DOHH2 (cell line): ENCODE data around the gene DNAH6.
"Not testable (repeated sequence)": the region's sequence is repeated elsewhere in the genome, so short reads cannot be mapped to it uniquely, and the experiment has no call there.

Experiments
- EZH2phosphoT487 ChIP-seq: fragments of 200-600 bp; sonication (generic); IDR thresholded peaks from 2 replicates; pipeline ENCODE4 v1.6.1; 2017; ENCODE audit warnings: borderline replicate concordance, mild to moderate bottlenecking, antibody characterized with exemption, low read length, moderate library complexity, mixed read lengths
- TF ChIP-seq, protein P1 (sequence below): fragments of 200-600 bp; sonication (generic); IDR thresholded peaks from one replicate; pipeline ENCODE4 v1.5.1; 2014; ENCODE audit warnings: antibody characterized with exemption, mild to moderate bottlenecking, low read depth, low read length; ENCODE audit not compliant: poor library complexity, severe bottlenecking

DNA sequence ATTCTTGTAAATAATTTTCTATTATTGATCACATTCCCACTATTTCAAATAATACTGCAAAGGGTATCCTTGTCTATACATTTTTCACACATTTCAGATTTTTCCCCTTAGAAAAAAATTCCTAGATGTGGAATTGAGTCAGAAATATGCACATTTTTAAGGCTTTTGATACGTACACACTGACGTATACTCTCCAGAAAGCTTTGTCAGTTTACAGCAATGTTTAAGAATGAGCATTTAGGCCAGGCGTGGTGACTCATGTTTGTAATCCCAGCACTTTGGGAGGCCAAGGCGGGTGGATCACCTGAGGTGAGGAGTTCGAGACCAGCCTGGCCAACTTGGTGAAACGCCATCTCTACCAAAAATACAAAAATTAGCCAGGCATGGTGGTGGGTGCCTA is 35.2 kb downstream of the DNAH6 start:
- TF ChIP-seq, protein P1, sequence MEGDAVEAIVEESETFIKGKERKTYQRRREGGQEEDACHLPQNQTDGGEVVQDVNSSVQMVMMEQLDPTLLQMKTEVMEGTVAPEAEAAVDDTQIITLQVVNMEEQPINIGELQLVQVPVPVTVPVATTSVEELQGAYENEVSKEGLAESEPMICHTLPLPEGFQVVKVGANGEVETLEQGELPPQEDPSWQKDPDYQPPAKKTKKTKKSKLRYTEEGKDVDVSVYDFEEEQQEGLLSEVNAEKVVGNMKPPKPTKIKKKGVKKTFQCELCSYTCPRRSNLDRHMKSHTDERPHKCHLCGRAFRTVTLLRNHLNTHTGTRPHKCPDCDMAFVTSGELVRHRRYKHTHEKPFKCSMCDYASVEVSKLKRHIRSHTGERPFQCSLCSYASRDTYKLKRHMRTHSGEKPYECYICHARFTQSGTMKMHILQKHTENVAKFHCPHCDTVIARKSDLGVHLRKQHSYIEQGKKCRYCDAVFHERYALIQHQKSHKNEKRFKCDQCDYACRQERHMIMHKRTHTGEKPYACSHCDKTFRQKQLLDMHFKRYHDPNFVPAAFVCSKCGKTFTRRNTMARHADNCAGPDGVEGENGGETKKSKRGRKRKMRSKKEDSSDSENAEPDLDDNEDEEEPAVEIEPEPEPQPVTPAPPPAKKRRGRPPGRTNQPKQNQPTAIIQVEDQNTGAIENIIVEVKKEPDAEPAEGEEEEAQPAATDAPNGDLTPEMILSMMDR = not testable (repeated sequence)
- not testable (repeated sequence) for TF ChIP-seq EZH2phosphoT487
